HG02840 (cell line): Measurements from ENCODE around the gene KLF2.
"Not testable (repeated sequence)": the region's sequence is repeated elsewhere in the genome, so short reads cannot be mapped to it uniquely, and the experiment has no call there.

Source experiments
- ATAC-seq: cut with Tn5 transposase; IDR thresholded peaks from one replicate; pipeline ENCODE4 v1.9.1; 2021; ENCODE audit warnings: mild to moderate bottlenecking, moderate library complexity, moderate number of reproducible peaks; ENCODE audit not compliant: unreplicated experiment, low FRiP score

The KLF2 gene

GRCh38 chr19:16324384-16325160 is at the start of gene KLF2:
KLF2 (plus strand) TSS chr19:16324826; CDS start chr19:16324924, 98 bp downstream.
- ATAC-seq = peak; percentile 69

- ATAC-seq = no peak
Measured at GRCh38 chr19:16280306-16280705, 44.3 kb upstream of the KLF2 start.

GRCh38 chr19:16281743-16282142 is 42.9 kb upstream of the KLF2 start:
- ATAC-seq = no peak

GRCh38 chr19:16283210-16284061 is 41.2 kb upstream of the KLF2 start:
- no peak for ATAC-seq

- ATAC-seq = no peak
Measured at GRCh38 chr19:16284505-16284904, 40.1 kb upstream of the KLF2 start.

- not testable (repeated sequence) for ATAC-seq
Measured at GRCh38 chr19:16285079-16285478, 39.5 kb upstream of the KLF2 start.

GRCh38 chr19:16285769-16286498 is 38.7 kb upstream of the KLF2 start:
- ATAC-seq = no peak

GRCh38 chr19:16288544-16288943 is 36.1 kb upstream of the KLF2 start:
- no peak for ATAC-seq

GRCh38 chr19:16289594-16289993 is 35.0 kb upstream of the KLF2 start:
- ATAC-seq = no peak

- ATAC-seq = no peak
Measured at GRCh38 chr19:16290692-16291091, 33.9 kb upstream of the KLF2 start.

GRCh38 chr19:16293118-16294091 is 31.2 kb upstream of the KLF2 start:
- no peak for ATAC-seq

GRCh38 chr19:16295057-16295456 is 29.6 kb upstream of the KLF2 start:
- no peak for ATAC-seq

GRCh38 chr19:16296713-16297112 is 27.9 kb upstream of the KLF2 start:
- ATAC-seq = no peak

GRCh38 chr19:16297575-16298178 is 26.9 kb upstream of the KLF2 start:
- ATAC-seq = no peak

- no peak for ATAC-seq
Measured at GRCh38 chr19:16298334-16298733, 26.3 kb upstream of the KLF2 start.

GRCh38 chr19:16301999-16302694 is 22.5 kb upstream of the KLF2 start:
- ATAC-seq = no peak

- ATAC-seq = no peak
Measured at GRCh38 chr19:16303755-16304154, 20.9 kb upstream of the KLF2 start.

GRCh38 chr19:16304511-16304910 is 20.1 kb upstream of the KLF2 start:
- not testable (repeated sequence) for ATAC-seq

GRCh38 chr19:16305060-16305459 is 19.6 kb upstream of the KLF2 start:
- not testable (repeated sequence) for ATAC-seq
